PC-3 (cell line): ENCODE results near the gene PPFIBP1.
"Not testable (repeated sequence)": the region's sequence is repeated elsewhere in the genome, so short reads cannot be mapped to it uniquely, and the experiment has no call there.

Experiments
- CTCF ChIP-seq: fragments of 300-600 bp; sonication (generic); conservative IDR thresholded peaks from 2 replicates; pipeline ENCODE4 v1.5.1; 2017; ENCODE audit warnings: antibody characterized with exemption, low read depth, mild to moderate bottlenecking, low read length
- EZH2 ChIP-seq: fragments of 300-600 bp; sonication (generic); IDR thresholded peaks from one replicate; pipeline ENCODE4 v1.6.1; 2017; ENCODE audit warnings: antibody characterized with exemption, mild to moderate bottlenecking, low read length; ENCODE audit not compliant: unreplicated experiment
- EZH2phosphoT487 ChIP-seq: fragments of 300-600 bp; sonication (generic); IDR thresholded peaks from 2 replicates; pipeline ENCODE4 v1.6.1; 2018; ENCODE audit warnings: mild to moderate bottlenecking, antibody characterized with exemption, low read length, borderline replicate concordance

GRCh38 chr12:27734321-27734720, 210.3 kb downstream of the PPFIBP1 start:
- not testable (repeated sequence) for TF ChIP-seq CTCF, EZH2, EZH2phosphoT487
